ENCODE results near the gene LRRTM2.

LRRTM2 gene

GRCh38 chr5:138828556-138828955, 46.6 kb downstream of the LRRTM2 start:
- no peak for TF ChIP-seq OSR1 (CRISPR knock-in tag; IDR thresholded peaks at IDR 0.05)
- no peak for TF ChIP-seq ZFP3 (CRISPR knock-in tag; IDR thresholded peaks at IDR 0.05)
- TF ChIP-seq ZNF70 (CRISPR knock-in tag; IDR thresholded peaks at IDR 0.05), result no peak
- TF ChIP-seq ARNTL (CRISPR knock-in tag; IDR thresholded peaks at IDR 0.05; ENCODE audit: borderline replicate concordance, low read depth), result no peak
- TF ChIP-seq TOX (CRISPR knock-in tag; IDR thresholded peaks at IDR 0.05; ENCODE audit: borderline replicate concordance), result no peak
- TF ChIP-seq CSDC2 (CRISPR knock-in tag; IDR thresholded peaks at IDR 0.05), result no peak
- no peak for TF ChIP-seq SNAI2 (CRISPR knock-in tag; IDR thresholded peaks at IDR 0.05)
- TF ChIP-seq ZFP30 (CRISPR knock-in tag; IDR thresholded peaks at IDR 0.05), result no peak
- TF ChIP-seq, protein P1, sequence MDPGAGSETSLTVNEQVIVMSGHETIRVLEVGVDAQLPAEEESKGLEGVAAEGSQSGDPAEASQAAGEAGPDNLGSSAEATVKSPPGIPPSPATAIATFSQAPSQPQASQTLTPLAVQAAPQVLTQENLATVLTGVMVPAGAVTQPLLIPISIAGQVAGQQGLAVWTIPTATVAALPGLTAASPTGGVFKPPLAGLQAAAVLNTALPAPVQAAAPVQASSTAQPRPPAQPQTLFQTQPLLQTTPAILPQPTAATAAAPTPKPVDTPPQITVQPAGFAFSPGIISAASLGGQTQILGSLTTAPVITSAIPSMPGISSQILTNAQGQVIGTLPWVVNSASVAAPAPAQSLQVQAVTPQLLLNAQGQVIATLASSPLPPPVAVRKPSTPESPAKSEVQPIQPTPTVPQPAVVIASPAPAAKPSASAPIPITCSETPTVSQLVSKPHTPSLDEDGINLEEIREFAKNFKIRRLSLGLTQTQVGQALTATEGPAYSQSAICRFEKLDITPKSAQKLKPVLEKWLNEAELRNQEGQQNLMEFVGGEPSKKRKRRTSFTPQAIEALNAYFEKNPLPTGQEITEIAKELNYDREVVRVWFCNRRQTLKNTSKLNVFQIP (CRISPR knock-in tag; IDR thresholded peaks at IDR 0.05; ENCODE audit: borderline replicate concordance, low read depth), result no peak
- TF ChIP-seq RARB (CRISPR knock-in tag; IDR thresholded peaks at IDR 0.05), result no peak
- TF ChIP-seq ESRRG (CRISPR knock-in tag; IDR thresholded peaks at IDR 0.05), result no peak
- no peak for TF ChIP-seq ZC3H10 (CRISPR knock-in tag; IDR thresholded peaks at IDR 0.05)
- no peak for ATAC-seq

DNA sequence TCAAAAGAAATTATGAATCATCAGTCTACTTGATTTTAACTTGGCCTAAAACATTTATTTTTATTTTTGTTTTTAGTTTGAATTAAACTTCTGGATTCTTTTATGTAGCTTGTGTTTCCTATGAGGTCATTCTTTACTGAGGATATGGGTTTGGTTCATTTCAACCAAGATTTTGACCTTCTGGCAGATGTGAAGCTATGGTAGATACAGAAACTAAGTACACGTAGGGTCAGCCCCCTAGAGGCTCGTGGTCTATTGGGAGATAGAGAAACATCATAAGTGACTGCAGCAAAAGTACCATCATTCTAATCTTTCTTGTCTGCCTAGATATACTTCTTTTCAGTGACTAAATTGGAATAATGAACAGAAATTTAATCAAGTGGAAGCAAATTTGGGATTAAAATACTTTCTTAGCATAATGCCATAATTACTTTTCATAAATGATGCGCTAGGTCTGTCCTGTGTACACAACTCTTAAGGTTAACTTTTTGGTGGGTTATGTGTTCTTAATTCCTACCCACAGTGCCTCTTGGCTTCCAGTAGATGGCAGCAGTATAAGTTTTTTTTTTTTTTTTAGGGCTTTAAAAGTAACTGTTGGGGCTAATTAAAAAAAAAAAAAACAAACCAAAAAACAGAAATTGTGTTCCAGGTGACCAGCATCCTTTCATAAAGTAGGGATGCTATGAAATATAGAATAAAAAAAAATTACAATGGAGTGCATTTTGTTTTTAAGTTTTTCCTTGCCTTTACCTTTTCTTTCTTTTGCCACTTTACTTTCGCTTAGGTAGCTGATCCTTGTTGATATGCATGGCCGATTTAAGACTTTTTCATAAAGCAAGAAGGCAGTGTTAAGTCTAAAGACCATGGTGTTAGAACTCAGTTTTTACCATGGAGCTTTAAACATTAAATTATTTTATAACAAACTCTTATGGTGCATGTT, 49.9 kb downstream of the LRRTM2 start:
- TF ChIP-seq PPARA (CRISPR knock-in tag; IDR thresholded peaks at IDR 0.05; ENCODE audit: borderline replicate concordance), result no peak
- TF ChIP-seq, protein P2, sequence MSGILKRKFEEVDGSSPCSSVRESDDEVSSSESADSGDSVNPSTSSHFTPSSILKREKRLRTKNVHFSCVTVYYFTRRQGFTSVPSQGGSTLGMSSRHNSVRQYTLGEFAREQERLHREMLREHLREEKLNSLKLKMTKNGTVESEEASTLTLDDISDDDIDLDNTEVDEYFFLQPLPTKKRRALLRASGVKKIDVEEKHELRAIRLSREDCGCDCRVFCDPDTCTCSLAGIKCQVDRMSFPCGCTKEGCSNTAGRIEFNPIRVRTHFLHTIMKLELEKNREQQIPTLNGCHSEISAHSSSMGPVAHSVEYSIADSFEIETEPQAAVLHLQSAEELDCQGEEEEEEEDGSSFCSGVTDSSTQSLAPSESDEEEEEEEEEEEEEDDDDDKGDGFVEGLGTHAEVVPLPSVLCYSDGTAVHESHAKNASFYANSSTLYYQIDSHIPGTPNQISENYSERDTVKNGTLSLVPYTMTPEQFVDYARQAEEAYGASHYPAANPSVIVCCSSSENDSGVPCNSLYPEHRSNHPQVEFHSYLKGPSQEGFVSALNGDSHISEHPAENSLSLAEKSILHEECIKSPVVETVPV (CRISPR knock-in tag; IDR thresholded peaks at IDR 0.05), result no peak
- TF ChIP-seq, protein P1 (CRISPR knock-in tag; IDR thresholded peaks at IDR 0.05; ENCODE audit: borderline replicate concordance, low read depth), result no peak
- TF ChIP-seq, protein P3, sequence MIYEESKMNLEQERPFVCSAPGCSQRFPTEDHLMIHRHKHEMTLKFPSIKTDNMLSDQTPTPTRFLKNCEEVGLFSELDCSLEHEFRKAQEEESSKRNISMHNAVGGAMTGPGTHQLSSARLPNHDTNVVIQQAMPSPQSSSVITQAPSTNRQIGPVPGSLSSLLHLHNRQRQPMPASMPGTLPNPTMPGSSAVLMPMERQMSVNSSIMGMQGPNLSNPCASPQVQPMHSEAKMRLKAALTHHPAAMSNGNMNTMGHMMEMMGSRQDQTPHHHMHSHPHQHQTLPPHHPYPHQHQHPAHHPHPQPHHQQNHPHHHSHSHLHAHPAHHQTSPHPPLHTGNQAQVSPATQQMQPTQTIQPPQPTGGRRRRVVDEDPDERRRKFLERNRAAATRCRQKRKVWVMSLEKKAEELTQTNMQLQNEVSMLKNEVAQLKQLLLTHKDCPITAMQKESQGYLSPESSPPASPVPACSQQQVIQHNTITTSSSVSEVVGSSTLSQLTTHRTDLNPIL (CRISPR knock-in tag; IDR thresholded peaks at IDR 0.05; ENCODE audit: low read depth), result no peak
- peak; percentile 84 for ATAC-seq

DNA sequence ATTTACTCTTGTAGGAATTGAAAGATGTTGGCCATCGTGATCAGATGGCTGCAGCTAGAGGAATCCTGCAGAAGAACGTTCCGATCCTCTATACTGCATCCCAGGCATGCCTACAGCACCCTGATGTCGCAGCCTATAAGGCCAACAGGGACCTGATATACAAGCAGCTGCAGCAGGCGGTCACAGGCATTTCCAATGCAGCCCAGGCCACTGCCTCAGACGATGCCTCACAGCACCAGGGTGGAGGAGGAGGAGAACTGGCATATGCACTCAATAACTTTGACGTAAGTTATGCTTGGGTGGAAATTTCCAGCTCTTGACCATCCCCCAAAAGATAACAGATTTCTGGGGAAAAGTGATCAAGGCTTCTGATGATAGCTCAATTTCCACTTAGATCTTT, 50.6 kb downstream of the LRRTM2 start:
- ATAC-seq, result peak; percentile 67
- no peak for TF ChIP-seq ZNF8 (CRISPR knock-in tag; IDR thresholded peaks at IDR 0.05)
- TF ChIP-seq, protein P4, sequence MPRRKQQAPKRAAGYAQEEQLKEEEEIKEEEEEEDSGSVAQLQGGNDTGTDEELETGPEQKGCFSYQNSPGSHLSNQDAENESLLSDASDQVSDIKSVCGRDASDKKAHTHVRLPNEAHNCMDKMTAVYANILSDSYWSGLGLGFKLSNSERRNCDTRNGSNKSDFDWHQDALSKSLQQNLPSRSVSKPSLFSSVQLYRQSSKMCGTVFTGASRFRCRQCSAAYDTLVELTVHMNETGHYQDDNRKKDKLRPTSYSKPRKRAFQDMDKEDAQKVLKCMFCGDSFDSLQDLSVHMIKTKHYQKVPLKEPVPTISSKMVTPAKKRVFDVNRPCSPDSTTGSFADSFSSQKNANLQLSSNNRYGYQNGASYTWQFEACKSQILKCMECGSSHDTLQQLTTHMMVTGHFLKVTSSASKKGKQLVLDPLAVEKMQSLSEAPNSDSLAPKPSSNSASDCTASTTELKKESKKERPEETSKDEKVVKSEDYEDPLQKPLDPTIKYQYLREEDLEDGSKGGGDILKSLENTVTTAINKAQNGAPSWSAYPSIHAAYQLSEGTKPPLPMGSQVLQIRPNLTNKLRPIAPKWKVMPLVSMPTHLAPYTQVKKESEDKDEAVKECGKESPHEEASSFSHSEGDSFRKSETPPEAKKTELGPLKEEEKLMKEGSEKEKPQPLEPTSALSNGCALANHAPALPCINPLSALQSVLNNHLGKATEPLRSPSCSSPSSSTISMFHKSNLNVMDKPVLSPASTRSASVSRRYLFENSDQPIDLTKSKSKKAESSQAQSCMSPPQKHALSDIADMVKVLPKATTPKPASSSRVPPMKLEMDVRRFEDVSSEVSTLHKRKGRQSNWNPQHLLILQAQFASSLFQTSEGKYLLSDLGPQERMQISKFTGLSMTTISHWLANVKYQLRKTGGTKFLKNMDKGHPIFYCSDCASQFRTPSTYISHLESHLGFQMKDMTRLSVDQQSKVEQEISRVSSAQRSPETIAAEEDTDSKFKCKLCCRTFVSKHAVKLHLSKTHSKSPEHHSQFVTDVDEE (CRISPR knock-in tag; IDR thresholded peaks at IDR 0.05), result no peak
- no peak for TF ChIP-seq PPARA (CRISPR knock-in tag; IDR thresholded peaks at IDR 0.05; ENCODE audit: borderline replicate concordance)
- TF ChIP-seq OSR1 (CRISPR knock-in tag; IDR thresholded peaks at IDR 0.05), result no peak
- no peak for TF ChIP-seq ZNF565 (CRISPR knock-in tag; conservative IDR thresholded peaks at IDR 0.05; ENCODE audit: low read depth)
- no peak for TF ChIP-seq RARB (CRISPR knock-in tag; IDR thresholded peaks at IDR 0.05)
- TF ChIP-seq PATZ1 (CRISPR knock-in tag; IDR thresholded peaks at IDR 0.05; ENCODE audit: borderline replicate concordance), result no peak
- TF ChIP-seq ZFP30 (CRISPR knock-in tag; IDR thresholded peaks at IDR 0.05), result no peak
- no peak for TF ChIP-seq ESRRG (CRISPR knock-in tag; IDR thresholded peaks at IDR 0.05)
- no peak for TF ChIP-seq CSDC2 (CRISPR knock-in tag; IDR thresholded peaks at IDR 0.05)
- no peak for TF ChIP-seq ZFP3 (CRISPR knock-in tag; IDR thresholded peaks at IDR 0.05)
- no peak for TF ChIP-seq ISL1 (CRISPR knock-in tag; IDR thresholded peaks at IDR 0.05)
- TF ChIP-seq, protein P3 (CRISPR knock-in tag; IDR thresholded peaks at IDR 0.05; ENCODE audit: low read depth), result no peak
- no peak for TF ChIP-seq BACH2 (CRISPR knock-in tag; IDR thresholded peaks at IDR 0.05; ENCODE audit: borderline replicate concordance)
- TF ChIP-seq ARNTL (CRISPR knock-in tag; IDR thresholded peaks at IDR 0.05; ENCODE audit: borderline replicate concordance, low read depth), result no peak
- no peak for TF ChIP-seq GLIS3 (CRISPR knock-in tag; IDR thresholded peaks at IDR 0.05)
- TF ChIP-seq TOX (CRISPR knock-in tag; IDR thresholded peaks at IDR 0.05; ENCODE audit: borderline replicate concordance), result no peak
- no peak for TF ChIP-seq SNAI2 (CRISPR knock-in tag; IDR thresholded peaks at IDR 0.05)
